PC-9 (cell line): ENCODE data around the gene KRTAP10-3. TPM values are rescaled to one million over a fixed set of nuclear protein-coding genes. Genes with fewer than 3 reads are reported as not detected.
"Not testable (repeated sequence)": the region's sequence is repeated elsewhere in the genome, so short reads cannot be mapped to it uniquely, and the experiment has no call there.

Source experiments
- BruUV-seq: library from RNA; stranded (reverse); fragments of 400-500 nt; replicated peaks from 2 replicates; lab custom pipeline; 2021; lab: Mats Ljungman, UMichigan
- CTCF ChIA-PET: fragments of 300-600 bp; sonication (Branson Sonifier 250); formaldehyde crosslinking; loops from one replicate; lab custom pipeline; 2022; ENCODE audit warnings: antibody characterized with exemption; lab: Charles Lee
- POLR2A ChIA-PET: fragments of 300-600 bp; sonication (Branson Sonifier 250); formaldehyde crosslinking; loops from one replicate; lab custom pipeline; 2022; ENCODE audit warnings: antibody characterized with exemption; ENCODE audit not compliant: unreplicated experiment; lab: Charles Lee
- DNase-seq, 2 experiments: peaks; one replicate each; pipeline versions ENCODE4 v3.0.0 to v3.0.0-alpha.2; 2015 to 2022; ENCODE audit warnings: mixed read lengths in 1 of 2
- H2AFZ ChIP-seq: fragments of 200-600 bp; sonication (generic); 2 replicates; pipeline ENCODE4 v1.8.1; 2017; ENCODE audit warnings: antibody characterized with exemption
- H3F3A ChIP-seq: fragments of 200-600 bp; sonication (generic); 2 replicates; pipeline ENCODE4 v1.8.1; 2017; ENCODE audit warnings: antibody characterized with exemption, mild to moderate bottlenecking, low read depth; ENCODE audit not compliant: insufficient read depth
- H3K27ac ChIP-seq: fragments of 200-600 bp; sonication (generic); 2 replicates; pipeline ENCODE4 v1.6.1; 2016; ENCODE audit warnings: mixed run types
- H3K27me3 ChIP-seq: fragments of 200-600 bp; sonication (generic); 2 replicates; pipeline ENCODE4 v1.6.1; 2016; ENCODE audit warnings: low read depth, mixed run types; ENCODE audit not compliant: insufficient read depth
- H3K36me3 ChIP-seq: fragments of 200-600 bp; sonication (generic); 2 replicates; pipeline ENCODE4 v1.6.1; 2016; ENCODE audit warnings: low read depth, mixed run types
- H3K4me1 ChIP-seq: fragments of 200-600 bp; sonication (generic); replicated peaks from 2 replicates; pipeline ENCODE4 v1.6.1; 2016; ENCODE audit warnings: mixed run types; ENCODE audit not compliant: insufficient read depth
- H3K4me2 ChIP-seq: fragments of 200-600 bp; sonication (generic); 2 replicates; pipeline ENCODE4 v1.6.1; 2017; ENCODE audit warnings: mixed run types
- H3K4me3 ChIP-seq: fragments of 200-600 bp; sonication (generic); 2 replicates; pipeline ENCODE4 v1.6.1; 2016; ENCODE audit warnings: mixed run types
- H3K79me2 ChIP-seq: fragments of 200-600 bp; sonication (generic); 2 replicates; pipeline ENCODE4 v1.6.1; 2017; ENCODE audit warnings: low read depth, mixed run types
- H3K9me2 ChIP-seq: fragments of 200-600 bp; sonication (generic); 2 replicates; pipeline ENCODE4 v1.8.1; 2017; ENCODE audit warnings: mild to moderate bottlenecking; ENCODE audit not compliant: insufficient read depth
- H3K9me3 ChIP-seq: fragments of 200-600 bp; sonication (generic); 2 replicates; pipeline ENCODE4 v1.8.1; 2016; ENCODE audit warnings: low read depth; ENCODE audit not compliant: insufficient read depth
- H4K20me1 ChIP-seq: fragments of 200-600 bp; sonication (generic); 2 replicates; pipeline ENCODE4 v1.8.1; 2017; ENCODE audit not compliant: insufficient read depth
- CTCF ChIP-seq: fragments of 200-600 bp; sonication (generic); conservative IDR thresholded peaks from 2 replicates; pipeline ENCODE4 v1.6.1; 2017; ENCODE audit warnings: mixed run types, antibody characterized with exemption, mild to moderate bottlenecking, moderate library complexity
- EZH2 ChIP-seq: fragments of 200-600 bp; sonication (generic); IDR thresholded peaks from 2 replicates; pipeline ENCODE4 v1.8.0; 2017; ENCODE audit warnings: antibody characterized with exemption, low read depth
- intact Hi-C: fragments of 100-400 bp; cut with micrococcal nuclease; formaldehyde crosslinking; loops from one replicate; pipeline ENCODE4 v1.10.0; 2022; ENCODE audit not compliant: unreplicated experiment
- total RNA-seq: library from RNA; stranded (reverse); gene quantifications from 2 replicates; pipeline ENCODE4 v1.2.3, GENCODE V29; 2021

Gene KRTAP10-3
- total RNA-seq, 1 experiment from 2014 or later = not detected

DNA sequence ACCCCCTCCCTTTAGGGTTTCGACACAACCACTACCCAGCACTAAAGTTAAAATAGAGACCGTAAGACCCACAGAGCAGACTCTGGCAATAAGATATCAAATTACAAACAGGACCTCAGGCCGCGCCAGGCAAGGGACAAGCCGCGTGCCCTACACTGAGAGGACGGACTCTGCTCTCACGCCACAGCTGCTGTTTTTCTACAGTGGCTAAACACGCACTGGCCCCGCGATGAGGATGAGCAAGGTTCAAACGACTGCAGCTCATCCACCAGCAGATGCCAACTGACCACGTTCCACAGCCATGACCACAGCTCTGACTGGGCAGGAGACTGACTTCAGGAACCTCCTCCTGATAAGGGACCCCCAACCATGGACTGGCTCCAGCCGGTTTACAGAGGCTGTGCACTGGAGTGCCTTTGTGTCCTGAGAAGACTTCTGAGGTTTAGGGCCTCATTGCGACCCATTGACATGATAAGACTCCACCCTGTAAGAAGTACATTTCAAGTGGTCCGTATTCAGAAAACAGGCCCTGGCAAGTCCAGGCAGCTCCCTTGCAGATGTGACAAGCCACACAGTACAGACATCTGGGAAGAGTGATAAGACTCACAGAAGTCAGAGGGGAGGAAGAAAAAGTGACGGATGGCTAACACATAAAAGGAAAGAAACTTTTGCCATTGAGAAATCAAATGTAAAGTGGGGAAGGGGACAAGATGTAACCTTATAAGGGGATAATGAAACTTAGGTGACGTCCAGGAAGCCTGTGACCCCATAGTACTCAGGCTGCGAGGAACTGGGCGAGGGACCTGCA, 35.2 kb upstream of the KRTAP10-3 start:
- Histone ChIP-seq H3K9me3 (no peaks in the 10 kb centered on the region), H3K36me3 (no peaks in the 10 kb centered on the region), H3K27me3 (peaks cover 63% of the 10 kb centered on the region), H3K4me3 (no peak overlapping the region), H3K27ac (no peak overlapping the region), H2AFZ (no peak overlapping the region), H3K4me1 (no peaks in the 10 kb centered on the region), H4K20me1 (no peaks in the 10 kb centered on the region), H3K4me2 (no peak overlapping the region), H3F3A (no peaks in the 10 kb centered on the region), H3K9me2 (no peaks in the 10 kb centered on the region), H3K79me2 (no peaks in the 10 kb centered on the region)
- POLR2A ChIA-PET = no interaction called here
- BruUV-seq = no TSS peak
- CTCF ChIA-PET = no interaction called here
- TF ChIP-seq EZH2 (no peak), CTCF (no peak)
- intact Hi-C loops = no loop called here
- peak; percentile 14 to 65 for DNase-seq

DNA sequence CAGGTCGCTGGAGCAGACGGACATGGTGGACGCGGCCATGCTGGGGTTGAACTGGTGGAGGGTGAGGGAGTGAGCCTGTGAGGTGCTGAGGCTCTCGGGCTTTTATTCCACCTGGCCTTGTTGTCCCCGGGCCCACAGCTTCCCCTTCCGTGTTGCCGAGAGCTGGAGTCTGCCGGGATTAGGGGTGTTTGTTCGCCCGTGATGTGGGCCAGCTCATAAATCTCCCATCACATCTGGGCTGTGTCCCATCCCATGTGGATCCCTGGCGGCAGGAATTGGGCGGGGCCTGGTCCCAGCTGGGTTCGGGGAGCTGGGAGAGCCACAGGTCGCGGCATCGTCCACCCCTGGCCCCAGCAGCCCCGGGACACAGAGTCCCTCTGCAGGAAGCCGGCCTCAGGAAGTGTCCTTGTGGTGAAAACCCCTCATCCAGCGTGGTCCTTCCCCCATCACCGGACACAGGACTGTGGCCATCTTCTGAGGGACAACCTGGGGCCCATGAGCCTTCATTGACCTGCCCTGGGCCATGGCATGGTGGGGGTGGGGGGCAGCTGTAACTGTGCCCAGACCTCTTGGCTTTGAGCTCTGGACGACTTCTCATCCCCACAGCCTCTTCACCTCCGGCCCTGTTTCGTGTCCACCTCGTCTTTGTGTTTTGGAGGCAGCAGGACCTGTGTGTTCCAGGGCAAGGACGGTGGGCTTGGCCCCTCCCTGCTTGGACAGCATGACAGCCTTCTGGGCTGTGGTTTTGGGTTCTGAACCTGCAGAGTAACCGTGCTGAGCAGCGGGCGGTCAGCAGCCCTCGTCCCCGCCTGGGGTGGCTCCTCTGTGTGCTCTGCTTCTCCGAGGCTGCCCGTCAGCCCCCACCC, 34.1 kb upstream of the KRTAP10-3 start, which contains the start of gene KRTAP10-6:
TSS of gene KRTAP10-6 (minus strand) at position 60 of the 866 bp plus-strand sequence. CDS start at position 39, 21 bp downstream.
- H3K9me3 ChIP-seq = no peaks in the 10 kb centered on the region
- no peak within 1 kb of the TSS for H3K4me3 ChIP-seq
- H3F3A ChIP-seq = no peaks in the 10 kb centered on the region
- CTCF ChIA-PET = no interaction called here
- H3K9me2 ChIP-seq = no peaks in the 10 kb centered on the region
- no peaks in the 10 kb centered on the region for H4K20me1 ChIP-seq
- no peaks in the 10 kb centered on the region for H3K36me3 ChIP-seq
- no peaks in the 10 kb centered on the region for H3K79me2 ChIP-seq
- POLR2A ChIA-PET = no interaction called here
- no peak for DNase-seq
- BruUV-seq = no TSS peak
- no peak within 1 kb of the TSS for H2AFZ ChIP-seq
- no peak within 1 kb of the TSS for H3K27ac ChIP-seq
- no peaks in the 10 kb centered on the region for H3K4me1 ChIP-seq
- TF ChIP-seq CTCF = no peak
- no peak for TF ChIP-seq EZH2
- intact Hi-C loops = no loop called here
- no peak within 1 kb of the TSS for H3K4me2 ChIP-seq
- peaks cover 53% of the 10 kb centered on the region for H3K27me3 ChIP-seq

- H2AFZ ChIP-seq, H3F3A ChIP-seq, H3K4me2 ChIP-seq, DNase-seq, H3K9me2 ChIP-seq, H3K4me3 ChIP-seq, H3K9me3 ChIP-seq, H3K27ac ChIP-seq, intact Hi-C loops, H3K79me2 ChIP-seq, H4K20me1 ChIP-seq, H3K36me3 ChIP-seq, POLR2A ChIA-PET, BruUV-seq, H3K4me1 ChIP-seq, CTCF ChIA-PET: not testable (repeated sequence)
- H3K27me3 ChIP-seq = peaks cover 55% of the 10 kb centered on the region
Measured at GRCh38 chr21:44591801-44592130, 33.2 kb upstream of the KRTAP10-3 start.

- H3K4me2 ChIP-seq, H4K20me1 ChIP-seq, H3K9me2 ChIP-seq, CTCF ChIA-PET, BruUV-seq, H2AFZ ChIP-seq, H3K79me2 ChIP-seq, POLR2A ChIA-PET, H3K4me1 ChIP-seq, H3F3A ChIP-seq, intact Hi-C loops, H3K27ac ChIP-seq, DNase-seq, H3K9me3 ChIP-seq, H3K36me3 ChIP-seq, H3K4me3 ChIP-seq: not testable (repeated sequence)
- peaks cover 56% of the 10 kb centered on the region for H3K27me3 ChIP-seq
Measured at GRCh38 chr21:44590897-44591800, 32.6 kb upstream of the KRTAP10-3 start.
